HG02970 (cell line): ENCODE data around the gene FAM120AOS.

Experiments
- ATAC-seq: cut with Tn5 transposase; IDR thresholded peaks from one replicate; pipeline ENCODE4 v1.9.1; 2021; ENCODE audit warnings: mild to moderate bottlenecking, moderate library complexity, moderate number of reproducible peaks; ENCODE audit not compliant: unreplicated experiment, low FRiP score

The FAM120AOS gene

GRCh38 chr9:93468763-93469456 is 15.5 kb upstream of the FAM120AOS start:
- ATAC-seq = no peak

GRCh38 chr9:93467462-93467861 is 14.1 kb upstream of the FAM120AOS start:
- ATAC-seq = no peak

GRCh38 chr9:93467062-93467416 is 13.7 kb upstream of the FAM120AOS start:
- ATAC-seq = no peak

- no peak for ATAC-seq
These were observed 13.2 kb upstream of the FAM120AOS start for GRCh38 chr9:93466416-93467061.

- no peak for ATAC-seq
These were observed 12.5 kb upstream of the FAM120AOS start for GRCh38 chr9:93465855-93466254.

GRCh38 chr9:93464876-93465275 is 11.5 kb upstream of the FAM120AOS start:
- no peak for ATAC-seq

GRCh38 chr9:93464395-93464794 is 11.0 kb upstream of the FAM120AOS start:
- no peak for ATAC-seq

GRCh38 chr9:93463638-93464248 is 10.4 kb upstream of the FAM120AOS start:
- no peak for ATAC-seq

- no peak for ATAC-seq
These were observed 8.4 kb upstream of the FAM120AOS start for GRCh38 chr9:93461821-93462220.

- ATAC-seq = no peak
These were observed 8.0 kb upstream of the FAM120AOS start for GRCh38 chr9:93461414-93461743.

GRCh38 chr9:93460689-93461413 is 7.5 kb upstream of the FAM120AOS start:
- no peak for ATAC-seq

- no peak for ATAC-seq
These were observed 6.1 kb upstream of the FAM120AOS start for GRCh38 chr9:93459432-93459847.

- ATAC-seq = no peak
These were observed 5.3 kb upstream of the FAM120AOS start for GRCh38 chr9:93458712-93459111.

- no peak for ATAC-seq
These were observed 3.6 kb upstream of the FAM120AOS start for GRCh38 chr9:93457006-93457405.

- ATAC-seq = no peak
These were observed 3.1 kb upstream of the FAM120AOS start for GRCh38 chr9:93456504-93456903.

- ATAC-seq = no peak
These were observed 2.6 kb upstream of the FAM120AOS start for GRCh38 chr9:93456022-93456421.

GRCh38 chr9:93452710-93453046 is 703 bp downstream of the FAM120AOS start:
- ATAC-seq = no peak

GRCh38 chr9:93451849-93452709 is 1.3 kb downstream of the FAM120AOS start:
- ATAC-seq = no peak

GRCh38 chr9:93450945-93451815 is 2.2 kb downstream of the FAM120AOS start, which contains the start of gene FAM120A:
Gene FAM120A (plus strand): TSS chr9:93451685. CDS start chr9:93451916, 231 bp downstream.
- peak; percentile 48 for ATAC-seq
